ENCODE results near the gene RHOA.
"Not testable (repeated sequence)": the region's sequence is repeated elsewhere in the genome, so short reads cannot be mapped to it uniquely, and the experiment has no call there.

Gene RHOA

GRCh38 chr3:49358884-49359225, 52.9 kb downstream of the RHOA start:
- no peak for DNase-seq

DNA sequence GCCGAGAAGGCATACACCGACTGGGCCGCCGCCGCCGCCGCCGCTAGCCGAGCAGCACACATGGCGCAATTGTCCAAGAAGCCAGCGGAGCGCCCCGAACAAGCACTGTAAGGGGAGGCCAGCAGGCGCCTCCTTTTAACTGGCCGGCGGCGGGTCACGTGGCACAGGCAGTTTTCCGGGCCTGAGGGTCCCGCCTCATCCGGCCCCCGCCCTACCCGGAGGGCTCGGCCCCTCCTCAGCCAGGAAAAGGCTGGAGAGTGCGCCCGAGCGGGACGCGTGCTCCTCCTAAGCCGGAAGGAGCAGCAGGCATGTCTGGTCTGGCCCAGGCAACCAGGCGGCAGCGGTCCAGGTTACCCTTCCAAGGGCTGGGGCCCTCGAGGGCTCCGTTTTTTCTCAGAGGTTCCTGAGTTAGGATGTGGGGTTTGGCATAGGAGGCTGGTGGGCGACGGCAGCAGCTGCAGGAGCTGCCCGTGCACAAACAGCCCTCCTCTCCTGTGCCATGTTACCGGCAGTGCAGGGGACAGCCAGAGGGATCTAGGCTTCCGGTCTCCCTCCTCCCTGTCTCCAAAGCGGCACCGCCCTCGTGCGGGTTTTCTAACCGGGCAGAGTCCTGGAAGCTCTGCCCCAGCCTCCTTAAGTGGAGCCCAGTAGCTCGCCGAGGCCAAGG, 53.4 kb downstream of the RHOA start, which contains the start of gene GPX1:
Gene GPX1, minus strand, starts transcription at position 137 of the 667 bp plus-strand sequence. Its CDS starts 75 bp downstream, at position 62.
- DNase-seq = peak; percentile 93

DNA sequence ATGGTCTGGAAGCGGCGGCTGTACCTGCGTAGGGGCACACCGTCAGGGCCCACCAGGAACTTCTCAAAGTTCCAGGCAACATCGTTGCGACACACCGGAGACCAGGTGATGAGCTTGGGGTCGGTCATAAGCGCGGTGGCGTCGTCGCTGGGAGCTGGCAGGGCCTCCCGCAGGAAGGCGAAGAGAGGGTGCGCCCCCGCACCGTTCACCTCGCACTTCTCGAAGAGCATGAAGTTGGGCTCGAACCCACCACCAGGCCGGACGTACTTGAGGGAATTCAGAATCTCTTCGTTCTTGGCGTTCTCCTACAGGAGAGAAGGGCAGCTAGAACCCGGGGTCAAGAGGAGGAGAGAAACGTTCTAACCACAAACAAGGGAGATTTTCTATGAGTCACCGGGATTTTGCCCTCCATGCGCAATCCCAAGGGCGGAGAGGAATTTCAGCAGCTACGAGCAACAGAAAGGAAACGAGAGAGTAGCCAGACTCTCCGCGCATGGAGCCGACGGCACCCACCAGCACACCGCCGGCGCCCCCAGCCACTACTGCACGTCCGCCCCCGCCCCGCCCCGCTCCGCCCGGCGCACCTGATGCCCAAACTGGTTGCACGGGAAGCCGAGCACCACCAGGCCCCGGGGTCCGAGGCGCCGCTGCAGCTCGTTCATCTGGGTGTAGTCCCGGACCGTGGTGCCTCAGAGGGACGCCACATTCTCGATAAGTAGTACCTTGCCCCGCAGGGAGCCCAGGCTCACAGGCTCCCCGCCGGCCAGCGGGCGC, 54.1 kb downstream of the RHOA start:
- peak; percentile 59 for DNase-seq

DNA sequence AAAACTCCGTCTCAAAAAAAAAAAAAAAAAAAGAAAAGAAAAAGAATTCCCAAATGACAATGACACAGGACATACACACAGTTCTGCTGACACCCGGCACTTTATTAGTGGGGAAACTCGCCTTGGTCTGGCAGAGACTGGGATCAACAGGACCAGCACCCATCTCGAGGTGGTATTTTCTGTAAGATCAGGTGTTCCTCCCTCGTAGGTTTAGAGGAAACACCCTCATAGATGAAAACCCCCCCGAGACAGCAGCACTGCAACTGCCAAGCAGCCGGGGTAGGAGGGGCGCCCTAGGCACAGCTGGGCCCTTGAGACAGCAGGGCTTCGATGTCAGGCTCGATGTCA, 54.7 kb downstream of the RHOA start:
- DNase-seq = not testable (repeated sequence)

- DNase-seq = no peak
Measured at GRCh38 chr3:49352890-49353421, 58.8 kb downstream of the RHOA start.

- no peak for DNase-seq
Measured at GRCh38 chr3:49352281-49352680, 59.5 kb downstream of the RHOA start.

- DNase-seq = no peak
Measured at GRCh38 chr3:49351521-49352011, 60.2 kb downstream of the RHOA start.

- no peak for DNase-seq
Measured at GRCh38 chr3:49349348-49350114, 62.2 kb downstream of the RHOA start.

GRCh38 chr3:49348361-49348760, 63.4 kb downstream of the RHOA start:
- not testable (repeated sequence) for DNase-seq

DNA sequence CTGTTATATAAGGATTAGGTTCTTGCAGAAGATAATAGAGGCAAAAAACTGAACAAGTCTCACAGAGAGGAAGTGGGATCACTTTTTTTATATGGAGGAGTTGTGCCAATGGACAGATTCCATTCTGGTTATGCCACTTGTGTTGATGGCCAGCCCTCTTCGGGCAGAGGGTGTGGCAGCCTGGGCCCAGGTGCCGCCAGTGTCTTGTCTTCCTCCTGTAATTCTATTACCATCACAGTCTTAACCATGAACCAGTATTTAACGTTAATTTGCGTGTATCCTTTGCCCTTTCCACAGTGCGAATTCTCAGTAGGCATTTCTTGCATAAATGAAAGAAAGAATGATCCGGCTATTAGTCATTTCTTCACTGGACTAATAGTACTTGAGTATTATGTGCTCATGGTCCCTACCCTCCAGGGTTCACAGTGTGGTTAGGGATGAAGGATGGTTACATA, 65.0 kb downstream of the RHOA start:
- peak; percentile 39 for DNase-seq

DNA sequence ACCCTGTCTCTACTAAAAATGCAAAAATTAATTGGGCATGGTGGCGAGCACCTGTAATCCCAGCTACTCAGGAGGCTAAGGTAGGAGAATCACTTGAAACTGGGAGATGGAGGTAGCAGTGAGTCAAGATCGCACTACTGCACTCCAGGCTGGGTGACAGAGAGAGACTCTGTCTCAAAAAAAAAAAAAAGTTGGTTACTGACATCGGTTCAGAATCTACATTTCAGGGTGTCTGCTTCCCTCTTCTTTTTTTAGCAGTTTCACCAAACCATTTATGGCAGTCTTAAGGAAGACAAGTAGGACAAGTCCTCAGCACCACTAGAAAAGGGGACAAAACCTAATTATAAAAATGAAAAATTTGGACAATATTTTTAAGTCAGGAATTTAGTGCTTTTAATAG, 68.6 kb downstream of the RHOA start:
- DNase-seq = no peak

- DNase-seq = no peak
Measured at GRCh38 chr3:49341996-49342395, 69.8 kb downstream of the RHOA start.

DNA sequence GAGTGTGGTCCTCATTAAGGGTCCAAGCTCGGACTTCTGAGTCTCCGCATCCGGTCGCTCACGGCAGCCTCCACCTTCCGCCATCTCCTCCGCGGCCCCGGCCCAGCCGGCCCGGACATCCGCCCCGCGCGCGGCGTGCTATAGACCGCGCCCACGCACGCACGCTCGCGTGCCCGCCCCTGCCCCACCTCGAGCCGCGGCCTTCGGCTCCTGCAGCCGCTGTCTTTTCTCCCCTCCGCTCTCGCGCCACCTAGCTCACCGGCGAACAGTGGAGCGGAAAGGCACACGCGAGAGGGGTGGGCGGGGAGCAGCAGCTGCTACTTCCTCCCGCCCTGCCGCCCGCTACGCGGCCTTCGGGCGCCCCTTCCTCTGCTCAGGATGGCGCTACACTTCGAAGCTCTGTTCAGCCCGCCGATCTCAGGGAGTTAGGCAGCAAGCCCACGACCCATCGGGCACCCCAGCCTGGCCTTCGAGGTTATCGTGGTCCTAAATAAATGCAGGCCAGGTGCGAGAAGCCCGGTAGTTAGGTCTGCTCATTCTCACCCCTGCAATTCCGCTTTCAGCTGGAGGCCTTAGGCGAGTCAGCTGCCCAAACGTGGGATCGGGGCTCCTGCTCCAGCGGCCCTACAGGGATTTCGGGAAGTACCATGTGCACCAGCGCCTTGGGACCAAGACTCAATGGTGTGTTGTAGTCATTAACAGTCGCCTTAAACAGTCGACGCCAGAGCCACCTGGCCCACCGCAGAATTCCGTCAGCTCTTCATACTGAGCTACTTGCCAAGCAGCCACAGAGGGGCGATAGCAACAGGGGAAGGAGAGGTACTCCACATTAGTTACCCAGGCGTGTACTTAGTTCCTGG, 71.6 kb downstream of the RHOA start, which contains the start of gene USP4:
Gene USP4, minus strand, starts transcription at position 113 of the 860 bp plus-strand sequence. Its CDS starts 29 bp downstream, at position 84.
- peak; percentile 73 for DNase-seq

GRCh38 chr3:49339581-49339940, 72.2 kb downstream of the RHOA start:
- DNase-seq = no peak

- no peak for DNase-seq
Measured at GRCh38 chr3:49333916-49334633, 77.7 kb downstream of the RHOA start.

- no peak for DNase-seq
Measured at GRCh38 chr3:49333091-49333490, 78.7 kb downstream of the RHOA start.

GRCh38 chr3:49329186-49329585, 82.6 kb downstream of the RHOA start:
- DNase-seq = no peak

DNA sequence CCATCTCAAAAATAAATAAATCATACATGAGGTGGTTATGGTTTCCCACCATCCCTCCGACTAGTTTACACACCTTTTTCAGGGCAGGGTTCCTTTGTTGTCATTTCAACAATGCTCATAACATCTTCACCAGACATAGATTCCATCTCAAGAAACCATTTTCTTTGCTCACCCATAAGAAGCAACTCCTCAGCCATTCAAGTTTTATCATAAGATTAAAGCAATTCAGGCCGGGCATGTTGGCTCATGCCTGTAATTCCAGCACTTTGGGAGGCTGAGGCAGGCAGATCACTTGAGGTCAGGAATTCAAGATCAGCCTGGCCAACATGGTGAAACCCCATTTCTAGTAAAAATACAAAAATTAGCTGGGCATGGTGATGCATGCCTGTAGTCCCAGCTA, 83.4 kb downstream of the RHOA start:
- not testable (repeated sequence) for DNase-seq

DNA sequence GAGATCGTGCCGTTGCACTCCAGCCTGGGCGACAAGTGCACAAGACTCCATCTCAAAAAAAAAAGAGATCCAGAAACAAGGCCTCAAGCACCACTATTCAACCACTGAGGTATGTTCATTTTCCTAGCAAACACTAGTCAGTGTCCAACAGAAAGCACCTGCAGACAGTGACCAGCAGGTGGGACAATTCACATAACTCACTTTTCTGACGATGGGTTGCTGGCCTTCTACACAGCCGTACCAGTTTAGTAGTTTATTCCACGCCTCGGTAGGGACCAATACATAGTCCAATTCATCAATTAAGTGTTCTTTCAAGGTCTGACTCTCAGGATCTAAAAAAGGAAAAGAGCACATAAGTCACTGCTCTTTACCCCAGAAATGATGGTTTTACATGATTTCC, 84.3 kb downstream of the RHOA start:
- no peak for DNase-seq

GRCh38 chr3:49324768-49325167, 87.0 kb downstream of the RHOA start:
- no peak for DNase-seq

- no peak for DNase-seq
Measured at GRCh38 chr3:49316696-49317457, 94.9 kb downstream of the RHOA start.

All from T1000 (cell line).